Measurements from ENCODE around the gene DGUOK. TPM values are rescaled to one million over a fixed set of nuclear protein-coding genes. Genes with fewer than 3 reads are reported as not detected.
A peak's percentile ranks its signal among the peaks of the same experiment; 100 is the strongest.

The DGUOK gene
- total RNA-seq, 1 donor from 2014 or later, result 70.1 TPM

DNA sequence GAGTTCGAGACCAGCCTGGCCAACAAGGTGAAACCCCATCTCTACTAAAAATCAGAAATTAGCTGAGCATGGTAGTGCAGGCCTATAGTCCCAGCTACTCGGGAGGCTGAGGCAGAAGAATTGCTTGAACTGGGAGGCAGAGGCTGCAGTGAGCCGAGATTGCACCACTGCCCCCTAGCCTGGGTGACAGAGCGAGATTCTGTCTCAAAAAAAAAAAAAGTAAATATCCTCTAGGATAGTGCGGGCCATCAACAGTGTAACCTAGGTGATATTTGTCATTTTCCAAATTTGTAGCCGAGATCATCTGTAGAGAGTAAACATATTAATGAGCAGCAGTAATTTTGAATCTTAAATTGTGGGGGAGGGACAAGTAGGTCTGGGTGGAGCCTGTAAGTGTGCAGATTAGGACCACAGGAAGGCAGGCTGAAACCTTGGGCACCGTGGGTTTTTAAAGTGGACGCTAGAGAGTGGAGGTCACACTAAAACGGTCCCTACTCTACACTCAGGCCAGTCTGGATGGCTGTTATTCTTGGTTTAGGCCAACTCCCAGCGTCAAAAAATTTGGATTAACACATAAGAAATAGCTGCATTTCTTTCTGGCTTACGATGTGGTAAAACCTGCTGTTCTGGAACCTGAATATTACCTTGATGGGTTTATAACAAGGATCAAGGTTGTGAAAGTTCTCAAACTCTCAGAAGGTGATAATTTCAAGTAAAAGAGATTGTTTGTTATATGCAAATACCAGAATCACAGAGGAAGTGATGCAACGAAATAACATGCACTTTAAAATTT lies 35.3 kb downstream of the DGUOK start:
- ChIA-PET CTCF (interaction anchor here (0.9 kb wide), 1 partner anchor 10 kb away, joined by 4 read pairs; no protein-coding TSS in a partner anchor), POLR2A (interaction anchor here (0.6 kb wide), 1 partner anchor 28 kb away, joined by 4 read pairs; no protein-coding TSS in a partner anchor)
- ATAC-seq (ENCODE audit: low read depth), result no peak
- TF ChIP-seq, protein P1, sequence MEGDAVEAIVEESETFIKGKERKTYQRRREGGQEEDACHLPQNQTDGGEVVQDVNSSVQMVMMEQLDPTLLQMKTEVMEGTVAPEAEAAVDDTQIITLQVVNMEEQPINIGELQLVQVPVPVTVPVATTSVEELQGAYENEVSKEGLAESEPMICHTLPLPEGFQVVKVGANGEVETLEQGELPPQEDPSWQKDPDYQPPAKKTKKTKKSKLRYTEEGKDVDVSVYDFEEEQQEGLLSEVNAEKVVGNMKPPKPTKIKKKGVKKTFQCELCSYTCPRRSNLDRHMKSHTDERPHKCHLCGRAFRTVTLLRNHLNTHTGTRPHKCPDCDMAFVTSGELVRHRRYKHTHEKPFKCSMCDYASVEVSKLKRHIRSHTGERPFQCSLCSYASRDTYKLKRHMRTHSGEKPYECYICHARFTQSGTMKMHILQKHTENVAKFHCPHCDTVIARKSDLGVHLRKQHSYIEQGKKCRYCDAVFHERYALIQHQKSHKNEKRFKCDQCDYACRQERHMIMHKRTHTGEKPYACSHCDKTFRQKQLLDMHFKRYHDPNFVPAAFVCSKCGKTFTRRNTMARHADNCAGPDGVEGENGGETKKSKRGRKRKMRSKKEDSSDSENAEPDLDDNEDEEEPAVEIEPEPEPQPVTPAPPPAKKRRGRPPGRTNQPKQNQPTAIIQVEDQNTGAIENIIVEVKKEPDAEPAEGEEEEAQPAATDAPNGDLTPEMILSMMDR (IDR thresholded peaks at IDR 0.05), result no peak
- H3K27me3 Mint-ChIP-seq, result no peaks in the 10 kb centered on the region
- H3K27ac Mint-ChIP-seq, result no peak overlapping the region
- H3K36me3 Mint-ChIP-seq (ENCODE audit: low read depth), result peaks cover 38% of the 10 kb centered on the region
- H3K4me1 Mint-ChIP-seq, result peaks cover 3% of the 10 kb centered on the region
- intact Hi-C loops (cut with micrococcal nuclease), result no loop called here
- H3K4me3 Mint-ChIP-seq, result no peak overlapping the region
- no peak for DNase-seq
- H3K9me3 Mint-ChIP-seq, result peaks cover 7% of the 10 kb centered on the region

DNA sequence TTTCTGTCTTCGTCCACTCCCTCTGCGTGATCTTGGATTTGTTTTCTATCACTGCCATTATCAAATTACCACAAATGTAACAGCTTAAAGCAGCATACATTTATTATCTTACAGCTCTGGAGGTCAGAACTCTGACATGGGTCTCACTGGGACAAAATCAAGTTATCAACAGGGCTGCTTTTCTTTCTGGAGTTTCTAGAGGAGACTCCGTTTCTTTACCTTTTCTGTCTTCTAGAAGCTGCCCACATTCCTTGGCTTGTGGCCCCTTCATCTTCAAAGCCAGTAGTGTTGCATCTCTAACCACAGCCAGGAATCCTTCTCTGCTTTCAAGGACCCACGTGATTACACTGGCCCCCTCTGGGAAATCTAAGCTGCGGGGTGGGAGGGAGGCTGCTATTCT lies 36.1 kb downstream of the DGUOK start:
- ChIA-PET CTCF (interaction anchor here (0.9 kb wide), 1 partner anchor 9 kb away, joined by 4 read pairs; no protein-coding TSS in a partner anchor), POLR2A (no interaction called here)

DNA sequence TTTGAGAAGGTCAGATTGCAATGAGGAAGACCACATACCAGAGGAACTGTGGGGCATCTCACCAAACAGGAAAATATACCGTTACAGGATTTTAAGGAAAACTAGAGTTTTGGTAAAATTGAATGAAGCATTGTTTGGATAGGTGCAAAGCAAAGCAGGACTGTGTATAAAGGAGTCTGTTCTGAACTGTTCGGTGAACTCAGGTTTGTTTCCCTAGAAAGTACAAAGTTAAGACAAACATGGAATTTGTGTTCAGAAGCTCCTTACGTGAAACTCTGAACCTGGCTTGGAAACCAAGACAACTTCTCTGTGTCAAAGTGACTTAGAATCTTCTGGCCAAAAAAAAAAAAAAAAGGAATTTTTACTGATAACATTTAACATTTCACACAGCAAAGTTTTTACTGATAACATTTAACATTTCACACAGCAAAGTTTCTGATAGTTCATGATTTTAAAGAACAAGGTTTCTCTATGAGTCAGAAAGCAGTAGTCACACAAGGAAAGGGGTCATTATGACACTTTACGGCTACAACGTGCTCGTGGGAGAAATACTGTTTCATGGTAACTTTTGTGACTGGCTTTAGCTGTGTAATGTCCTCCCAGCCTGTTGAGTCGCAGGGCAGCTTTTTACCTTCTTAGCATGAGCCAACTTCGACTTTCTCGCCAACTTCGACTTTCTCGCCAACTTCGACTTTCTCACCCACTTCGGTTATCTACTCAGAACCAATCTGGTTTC lies 36.9 kb downstream of the DGUOK start:
- Mint-ChIP-seq H3K4me3 (no peak overlapping the region), H3K9me3 (peaks cover 7% of the 10 kb centered on the region), H3K4me1 (peaks cover 7% of the 10 kb centered on the region), H3K36me3 (ENCODE audit: low read depth) (peaks cover 25% of the 10 kb centered on the region), H3K27ac (no peak overlapping the region), H3K27me3 (no peaks in the 10 kb centered on the region)
- DNase-seq, result no peak
- TF ChIP-seq, protein P1 (IDR thresholded peaks at IDR 0.05), result no peak
- ChIA-PET CTCF (interaction anchor here (1.1 kb wide), 1 partner anchor 56 kb away, joined by 3 read pairs; no protein-coding TSS in a partner anchor), POLR2A (interaction anchor here (0.8 kb wide), 1 partner anchor 157 kb away, joined by 3 read pairs; no protein-coding TSS in a partner anchor)
- peak; percentile 18 for ATAC-seq (ENCODE audit: low read depth)
- intact Hi-C loops (cut with micrococcal nuclease), result no loop called here

More for the DNA sequence above, 36.1 kb downstream of the DGUOK start:
- intact Hi-C loops (cut with micrococcal nuclease), result no loop called here
- no peak overlapping the region for H3K27ac Mint-ChIP-seq
- H3K27me3 Mint-ChIP-seq, result no peaks in the 10 kb centered on the region
- peaks cover 32% of the 10 kb centered on the region for H3K36me3 Mint-ChIP-seq (ENCODE audit: low read depth)
- no peak overlapping the region for H3K4me3 Mint-ChIP-seq
- peaks cover 3% of the 10 kb centered on the region for H3K4me1 Mint-ChIP-seq
- TF ChIP-seq, protein P1 (IDR thresholded peaks at IDR 0.05), result no peak
- H3K9me3 Mint-ChIP-seq, result peaks cover 7% of the 10 kb centered on the region
- DNase-seq, result no peak
- ATAC-seq (ENCODE audit: low read depth), result no peak

DNA sequence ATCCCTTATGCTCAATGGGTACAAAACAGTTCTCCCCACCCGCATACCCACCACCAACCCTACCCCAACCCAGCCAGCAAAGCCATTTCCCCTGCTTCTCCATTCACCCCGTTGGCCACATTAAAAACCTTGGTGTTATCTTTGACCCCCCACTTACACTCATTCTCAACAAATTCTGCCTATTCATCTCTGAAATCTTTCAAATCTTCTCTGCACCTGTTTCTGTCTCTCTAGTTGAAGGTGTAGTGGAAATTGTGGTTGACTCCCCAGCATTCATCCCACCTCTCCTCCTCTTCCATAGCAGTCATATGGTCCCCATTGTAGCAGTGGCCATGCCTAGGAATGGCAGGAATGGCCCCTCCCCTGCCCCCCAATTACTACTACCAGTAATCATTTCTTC lies 37.5 kb downstream of the DGUOK start:
- ATAC-seq (ENCODE audit: low read depth), result no peak
- no peaks in the 10 kb centered on the region for H3K27me3 Mint-ChIP-seq
- POLR2A ChIA-PET, result interaction anchor here (0.8 kb wide), 1 partner anchor 156 kb away, joined by 3 read pairs; no protein-coding TSS in a partner anchor
- no peak for DNase-seq
- H3K9me3 Mint-ChIP-seq, result peaks cover 7% of the 10 kb centered on the region
- H3K36me3 Mint-ChIP-seq (ENCODE audit: low read depth), result peaks cover 18% of the 10 kb centered on the region
- TF ChIP-seq, protein P1 (IDR thresholded peaks at IDR 0.05), result no peak
- CTCF ChIA-PET, result interaction anchor here (1.1 kb wide), 1 partner anchor 57 kb away, joined by 3 read pairs; no protein-coding TSS in a partner anchor
- no peak overlapping the region for H3K27ac Mint-ChIP-seq
- intact Hi-C loops (cut with micrococcal nuclease), result no loop called here
- peaks cover 8% of the 10 kb centered on the region for H3K4me1 Mint-ChIP-seq
- H3K4me3 Mint-ChIP-seq, result no peak overlapping the region

DNA sequence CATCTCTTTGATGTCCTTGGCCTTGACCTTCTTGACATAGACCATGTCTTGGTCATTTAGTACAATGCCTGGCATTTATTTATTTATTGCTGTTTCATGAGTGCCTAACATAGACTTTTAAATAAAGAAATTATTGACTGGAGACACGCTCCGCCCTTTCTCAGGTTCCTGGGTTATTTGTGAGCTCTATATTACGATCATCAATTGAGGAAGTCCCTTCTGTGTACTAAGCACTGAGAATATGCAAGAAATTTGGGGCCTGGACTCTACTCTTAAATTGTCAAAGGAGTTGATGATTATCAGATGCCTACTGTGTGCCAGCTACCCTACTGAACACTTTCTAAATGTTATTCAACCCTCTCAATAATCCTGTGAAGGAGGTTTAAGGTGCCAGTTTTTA lies 38.4 kb downstream of the DGUOK start:
- Mint-ChIP-seq H3K9me3 (peaks cover 7% of the 10 kb centered on the region), H3K4me1 (peaks cover 14% of the 10 kb centered on the region), H3K36me3 (ENCODE audit: low read depth) (peaks cover 10% of the 10 kb centered on the region), H3K4me3 (no peak overlapping the region), H3K27me3 (no peaks in the 10 kb centered on the region), H3K27ac (no peak overlapping the region)
- TF ChIP-seq, protein P1 (IDR thresholded peaks at IDR 0.05), result no peak
- CTCF ChIA-PET, result no interaction called here
- no peak for DNase-seq
- no peak for ATAC-seq (ENCODE audit: low read depth)
- POLR2A ChIA-PET, result no interaction called here
- intact Hi-C loops (cut with micrococcal nuclease), result no loop called here
